CD4-positive, alpha-beta T cell treated with Interleukin-21 for 1 hour (primary cell): Measurements from ENCODE around the gene GGT6.

ENCODE experiments used
- DNase-seq: peaks from one replicate; pipeline ENCODE4 v3.0.0-alpha.2; 2020

GGT6 gene

GRCh38 chr17:4573115-4573514, 12.7 kb upstream of the GGT6 start:
- no peak for DNase-seq

GRCh38 chr17:4572131-4572530, 11.8 kb upstream of the GGT6 start:
- no peak for DNase-seq

GRCh38 chr17:4569591-4569990, 9.2 kb upstream of the GGT6 start:
- no peak for DNase-seq

GRCh38 chr17:4566785-4567184, 6.4 kb upstream of the GGT6 start:
- peak; percentile 44 for DNase-seq

GRCh38 chr17:4565209-4566141, 5.1 kb upstream of the GGT6 start:
- DNase-seq, result peak; percentile 66

GRCh38 chr17:4562015-4562969, 1.9 kb upstream of the GGT6 start:
- no peak for DNase-seq

- no peak for DNase-seq
Observed at GRCh38 chr17:4560837-4561256, 470 bp upstream of the GGT6 start.

GRCh38 chr17:4559966-4560365, 411 bp downstream of the GGT6 start:
- no peak for DNase-seq

GRCh38 chr17:4559139-4559791, 1.1 kb downstream of the GGT6 start:
- DNase-seq, result no peak

GRCh38 chr17:4558347-4558971, 1.9 kb downstream of the GGT6 start:
- no peak for DNase-seq

- DNase-seq, result no peak
Observed at GRCh38 chr17:4557626-4558346, 2.6 kb downstream of the GGT6 start.

GRCh38 chr17:4556996-4557395, 3.4 kb downstream of the GGT6 start:
- no peak for DNase-seq

GRCh38 chr17:4555873-4556759, 4.3 kb downstream of the GGT6 start:
- no peak for DNase-seq

- DNase-seq, result peak; percentile 96
Observed at GRCh38 chr17:4554997-4555799, 5.2 kb downstream of the GGT6 start, which contains the start of gene MYBBP1A. MYBBP1A (minus strand) TSS chr17:4555384; CDS start chr17:4555324, 60 bp downstream.

GRCh38 chr17:4554441-4554996, 5.9 kb downstream of the GGT6 start:
- no peak for DNase-seq

- no peak for DNase-seq
Observed at GRCh38 chr17:4553669-4554068, 6.7 kb downstream of the GGT6 start.

- DNase-seq, result no peak
Observed at GRCh38 chr17:4551796-4552525, 8.4 kb downstream of the GGT6 start.

- DNase-seq, result no peak
Observed at GRCh38 chr17:4551141-4551540, 9.2 kb downstream of the GGT6 start.
